HTERT RPE-1 (cell line): Measurements from ENCODE around the gene SYCE1L.
"Not testable (repeated sequence)": the region's sequence is repeated elsewhere in the genome, so short reads cannot be mapped to it uniquely, and the experiment has no call there.

Experiments
- in situ Hi-C: fragments of 300-500 bp; cut with MboI; formaldehyde crosslinking; loops from 4 replicates; pipeline ENCODE4 v1.14.3; 2020; ENCODE audit warnings: low sequenced_read_pairs

Gene SYCE1L

DNA sequence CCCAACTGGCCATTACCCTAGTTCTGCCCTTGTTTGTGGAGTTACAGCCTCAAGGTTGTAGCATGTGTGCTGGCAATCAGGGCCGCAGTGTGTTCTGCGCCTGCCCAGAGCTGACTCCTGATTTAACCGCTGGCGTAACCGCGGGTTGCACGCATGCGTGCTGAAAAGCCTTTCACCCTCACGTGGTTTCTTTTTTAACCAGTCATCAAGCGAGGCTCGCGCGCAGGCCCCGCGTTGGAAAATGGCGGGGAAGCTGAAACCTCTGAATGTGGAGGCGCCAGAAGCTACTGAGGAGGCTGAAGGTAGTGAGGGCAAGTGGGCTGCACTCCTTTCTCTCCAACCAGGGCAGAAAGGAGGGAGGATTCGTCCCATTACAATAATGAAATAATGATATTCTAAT, at the start of gene SYCE1L:
TSS of gene SYCE1L (plus strand) at position 198 of the 400 bp plus-strand sequence. CDS start at position 242, 44 bp downstream.
- in situ Hi-C loops: no loop called here

DNA sequence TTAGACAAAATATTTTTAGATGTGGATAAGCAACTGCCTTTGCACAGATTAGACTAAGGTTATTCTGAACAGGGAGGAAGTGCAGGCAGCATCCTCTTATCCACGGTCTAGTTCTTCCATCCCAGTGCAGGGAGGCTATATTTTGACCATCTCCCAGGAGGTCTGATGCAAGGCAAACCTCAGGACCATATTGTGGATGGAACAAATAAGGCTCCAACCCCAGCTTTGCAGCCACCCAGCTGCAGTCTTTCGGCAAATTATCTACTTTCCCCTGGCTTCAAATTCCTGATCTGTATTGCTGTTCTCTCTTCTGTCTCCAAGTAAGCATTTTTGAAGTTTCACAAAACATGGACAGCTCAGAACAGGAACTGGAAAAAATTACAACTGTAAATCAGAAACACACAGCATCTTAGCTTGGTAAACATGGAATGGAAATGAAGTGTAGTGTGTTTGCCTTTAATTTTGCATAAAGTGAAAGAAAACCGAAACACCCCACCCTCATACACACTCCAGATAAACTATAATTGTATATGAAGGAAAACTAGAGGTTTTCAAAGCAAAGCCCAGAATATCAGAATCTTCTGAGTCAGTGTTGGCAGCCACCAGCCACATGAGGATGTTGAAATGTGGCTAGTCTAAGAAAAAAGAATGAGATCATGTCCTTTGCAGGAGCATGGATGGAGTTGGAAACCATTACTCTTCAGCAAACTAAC, 41.7 kb upstream of the SYCE1L start:
- in situ Hi-C loops: no loop called here

DNA sequence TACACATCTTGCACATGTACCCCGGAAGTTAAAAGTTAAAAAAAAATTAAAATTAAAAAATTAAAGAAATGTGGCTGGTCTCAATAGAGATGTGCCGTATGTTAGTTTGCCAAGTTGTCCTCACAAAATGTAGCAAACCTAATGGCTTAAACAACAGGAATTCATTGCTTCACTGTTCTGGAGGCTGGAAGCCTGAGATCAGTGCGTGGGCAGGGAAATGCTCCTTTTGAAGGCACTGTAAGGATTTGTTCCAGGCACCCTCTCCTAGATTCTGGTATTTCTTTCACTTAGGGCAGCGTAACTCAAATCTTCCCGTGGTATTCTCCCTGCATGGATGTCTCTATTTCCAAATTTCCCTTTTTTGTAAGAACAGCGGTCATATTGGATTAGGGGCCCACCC, 40.9 kb upstream of the SYCE1L start:
- in situ Hi-C loops: no loop called here

DNA sequence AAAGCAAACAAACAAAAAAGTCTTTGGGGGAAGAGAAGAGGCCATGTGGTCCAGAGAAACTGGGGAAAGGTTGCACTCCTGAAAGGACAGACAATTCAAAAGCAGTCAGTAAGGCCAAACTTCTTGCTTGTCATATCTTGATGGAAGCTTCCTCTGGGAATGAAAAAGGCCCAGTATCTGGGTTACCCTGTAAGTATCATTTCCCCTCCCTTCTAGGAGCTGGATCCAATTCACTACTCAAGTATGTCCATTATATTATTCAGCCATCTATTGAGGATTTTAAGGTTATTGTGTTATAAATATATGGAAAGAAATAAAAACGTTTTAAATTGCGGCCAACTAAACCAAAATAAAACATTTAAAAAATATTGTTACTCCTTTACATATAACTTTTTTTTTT, 34.2 kb upstream of the SYCE1L start:
- in situ Hi-C loops: no loop called here

DNA sequence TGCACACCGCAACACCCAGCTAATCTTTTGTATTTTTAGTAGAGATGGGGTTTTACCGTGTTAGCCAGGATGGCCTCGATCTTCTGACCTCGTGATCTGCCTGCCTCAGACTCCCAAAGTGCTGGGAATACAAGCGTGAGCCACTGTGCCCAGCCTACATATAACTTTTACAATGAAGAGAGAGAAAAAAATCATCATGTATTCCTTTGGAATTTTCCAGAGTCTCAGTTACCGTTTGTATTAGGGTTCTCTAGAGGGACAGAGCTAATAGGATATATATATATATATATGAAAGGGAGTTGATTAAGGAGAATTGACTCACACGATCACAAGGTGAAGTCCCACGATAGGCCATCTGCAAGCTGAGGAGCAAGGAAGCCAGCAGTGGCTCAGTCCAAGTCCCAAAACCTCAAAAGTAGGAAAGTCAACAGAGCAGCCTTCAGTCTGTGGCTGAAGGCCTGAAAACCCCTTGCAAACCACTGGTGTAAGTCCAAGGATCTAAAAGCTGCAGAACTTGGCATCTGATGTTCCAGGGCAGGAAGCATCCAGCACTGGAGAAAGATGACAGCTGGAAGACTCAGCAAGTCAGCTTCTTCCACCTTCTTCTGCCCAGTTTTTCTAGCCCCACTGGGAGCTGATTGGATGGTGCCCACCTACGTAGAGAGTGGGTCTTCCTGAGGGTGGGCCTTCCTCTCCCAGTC, 33.5 kb upstream of the SYCE1L start:
- in situ Hi-C loops: not testable (repeated sequence)

DNA sequence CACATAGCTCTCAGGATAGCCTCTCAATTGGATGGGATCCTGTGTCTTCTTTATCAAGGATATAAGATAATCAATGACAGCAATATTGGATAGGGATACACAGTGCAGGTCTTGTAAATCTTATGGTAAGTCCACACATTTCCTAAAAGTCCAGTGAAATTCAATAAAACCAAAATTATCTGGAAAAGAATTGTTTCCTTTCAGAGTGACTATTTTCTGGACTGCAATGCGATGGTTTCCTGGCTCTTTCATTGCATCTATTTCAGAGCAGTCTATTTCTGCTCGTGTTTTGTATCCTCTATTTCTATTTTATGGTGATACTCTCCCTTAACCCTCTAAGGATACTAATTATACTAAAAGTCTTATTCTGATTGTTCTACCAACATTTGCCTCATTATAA, 32.5 kb upstream of the SYCE1L start:
- in situ Hi-C loops: no loop called here

GRCh38 chr16:77168901-77169300, 30.3 kb upstream of the SYCE1L start:
- in situ Hi-C loops: no loop called here

DNA sequence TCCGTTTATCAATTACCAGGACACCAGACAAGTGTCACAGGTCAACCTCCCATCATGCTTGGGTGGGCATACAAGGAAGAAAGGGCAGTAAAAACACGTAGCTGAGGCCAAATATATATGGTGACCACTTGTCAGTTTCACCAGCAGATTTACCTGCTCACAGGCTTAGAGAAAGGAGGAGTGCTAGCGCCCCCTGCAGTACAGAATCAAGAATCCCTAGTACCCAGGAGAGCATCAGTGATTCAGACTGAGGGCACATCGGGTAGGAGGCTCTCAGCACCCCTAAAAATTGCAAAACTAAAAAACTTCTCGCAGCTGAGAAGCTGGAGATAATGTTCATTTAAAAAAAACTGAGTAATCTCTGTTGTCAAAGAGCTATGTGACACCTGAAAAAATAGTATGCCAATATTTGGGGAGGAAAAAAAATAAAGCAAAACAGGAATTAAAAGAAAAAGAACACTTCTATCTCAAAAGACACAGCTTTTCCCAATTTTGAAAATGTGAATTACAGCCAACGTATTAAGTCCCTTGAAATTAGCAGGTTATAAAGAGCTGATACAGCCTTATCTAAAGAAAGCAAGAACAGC, 29.5 kb upstream of the SYCE1L start:
- in situ Hi-C loops: no loop called here

- in situ Hi-C loops: no loop called here
Observed at GRCh38 chr16:77170805-77171204, 28.4 kb upstream of the SYCE1L start.

GRCh38 chr16:77171745-77172635, 27.2 kb upstream of the SYCE1L start:
- in situ Hi-C loops: no loop called here

GRCh38 chr16:77172951-77173350, 26.3 kb upstream of the SYCE1L start:
- in situ Hi-C loops: no loop called here

- in situ Hi-C loops: no loop called here
Observed at GRCh38 chr16:77183137-77183536, 16.1 kb upstream of the SYCE1L start.

GRCh38 chr16:77186298-77186697, 12.9 kb upstream of the SYCE1L start:
- in situ Hi-C loops: not testable (repeated sequence)

DNA sequence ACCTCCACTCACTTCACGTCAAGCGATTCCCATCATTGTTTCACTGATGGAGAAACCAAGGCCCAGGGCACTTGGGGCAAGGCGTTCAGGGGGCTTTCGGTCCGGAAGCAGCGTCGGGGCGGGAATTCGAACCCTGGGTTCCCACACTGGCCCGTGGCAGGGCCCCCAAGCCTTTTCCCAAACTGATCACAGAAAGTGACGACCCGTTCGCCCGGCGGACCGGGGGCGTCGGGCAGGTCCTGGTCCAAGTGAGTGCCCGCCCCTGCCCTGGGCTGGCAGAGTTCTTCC, 9.1 kb upstream of the SYCE1L start:
- in situ Hi-C loops: no loop called here

GRCh38 chr16:77190478-77191258, 8.5 kb upstream of the SYCE1L start, which contains the start of gene MON1B:
TSS of gene MON1B (plus strand) at chr16:77191190. CDS start at chr16:77191486, 296 bp downstream.
- in situ Hi-C loops: no loop called here

DNA sequence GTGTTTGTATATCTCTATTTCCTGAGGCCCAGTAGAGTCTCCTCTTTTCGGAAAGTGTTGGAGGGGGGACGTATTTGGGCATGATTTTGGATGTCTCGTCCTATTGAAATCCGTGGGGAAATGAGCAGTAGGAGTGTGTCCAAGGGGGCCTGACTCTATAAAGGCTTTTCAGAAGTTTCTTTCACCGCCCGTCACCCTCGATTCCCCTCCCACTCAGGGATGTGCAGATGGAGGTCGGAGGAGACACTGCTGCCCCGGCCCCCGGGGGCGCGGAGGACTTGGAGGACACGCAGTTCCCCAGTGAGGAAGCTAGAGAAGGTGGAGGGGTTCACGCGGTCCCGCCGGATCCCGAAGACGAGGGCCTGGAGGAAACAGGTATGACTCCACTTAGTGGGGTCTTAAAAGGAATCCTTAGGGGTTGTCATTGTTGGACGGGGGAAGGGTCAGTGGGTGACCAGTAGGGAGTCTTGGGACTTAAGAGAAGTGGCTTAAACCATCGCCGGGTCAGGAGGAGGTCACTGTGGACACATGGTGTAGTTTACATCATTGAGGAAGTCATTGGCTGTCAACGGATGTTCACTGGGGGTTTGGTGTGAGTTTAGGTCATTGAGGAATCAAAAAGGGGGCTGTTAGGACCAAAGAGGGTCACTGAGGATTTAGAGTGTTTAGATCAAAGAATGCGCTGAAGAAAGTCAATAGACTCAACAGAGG, 7.8 kb upstream of the SYCE1L start:
- in situ Hi-C loops: no loop called here

GRCh38 chr16:77193377-77193776, 5.8 kb upstream of the SYCE1L start:
- in situ Hi-C loops: no loop called here

DNA sequence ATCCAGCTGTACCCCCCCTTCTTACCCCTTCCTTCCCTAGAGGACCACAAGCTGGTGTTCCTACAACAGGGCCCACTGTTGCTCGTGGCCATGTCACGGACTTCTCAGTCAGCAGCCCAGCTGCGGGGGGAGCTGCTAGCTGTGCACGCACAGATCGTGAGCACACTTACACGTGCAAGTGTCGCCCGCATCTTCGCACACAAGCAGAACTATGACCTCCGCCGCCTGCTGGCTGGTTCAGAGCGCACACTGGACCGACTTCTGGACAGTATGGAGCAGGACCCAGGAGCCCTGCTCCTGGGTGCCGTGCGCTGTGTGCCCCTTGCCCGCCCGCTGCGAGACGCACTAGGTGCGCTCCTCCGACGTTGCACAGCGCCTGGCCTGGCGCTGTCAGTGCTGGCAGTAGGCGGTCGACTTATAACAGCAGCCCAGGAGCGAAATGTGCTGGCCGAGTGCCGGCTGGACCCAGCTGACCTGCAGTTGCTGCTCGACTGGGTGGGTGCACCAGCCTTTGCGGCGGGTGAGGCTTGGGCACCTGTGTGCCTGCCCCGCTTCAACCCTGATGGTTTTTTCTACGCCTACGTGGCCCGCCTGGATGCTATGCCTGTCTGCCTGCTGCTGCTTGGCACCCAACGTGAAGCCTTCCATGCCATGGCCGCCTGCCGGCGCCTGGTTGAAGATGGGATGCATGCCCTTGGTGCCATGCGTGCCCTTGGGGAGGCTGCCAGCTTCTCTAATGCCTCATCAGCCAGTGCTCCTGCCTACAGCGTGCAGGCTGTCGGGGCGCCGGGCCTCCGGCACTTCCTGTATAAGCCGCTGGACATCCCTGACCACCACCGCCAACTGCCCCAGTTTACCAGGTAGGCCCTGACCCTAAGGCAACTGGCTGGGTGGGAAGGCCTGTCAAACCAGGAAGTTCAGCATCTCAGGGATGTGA, 4.6 kb upstream of the SYCE1L start:
- in situ Hi-C loops: no loop called here

DNA sequence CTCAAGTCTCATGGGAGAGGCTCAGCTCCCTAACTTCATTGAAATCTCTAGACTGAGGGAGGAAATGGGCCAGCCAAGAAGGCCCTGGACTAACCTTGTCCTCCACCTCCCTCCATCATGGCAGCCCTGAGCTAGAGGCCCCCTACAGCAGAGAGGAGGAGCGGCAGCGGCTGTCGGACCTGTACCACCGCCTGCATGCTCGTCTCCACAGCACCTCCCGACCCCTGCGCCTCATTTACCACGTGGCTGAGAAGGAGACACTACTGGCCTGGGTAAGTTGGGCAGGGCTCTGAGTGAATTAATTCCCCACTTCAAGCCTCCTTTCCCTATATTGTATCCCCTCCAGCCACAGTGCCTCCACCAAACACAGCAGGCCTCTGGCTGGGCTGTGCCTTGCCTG, 3.8 kb upstream of the SYCE1L start:
- in situ Hi-C loops: no loop called here
